ENCODE measurements around the gene MOB3C.

The MOB3C gene

GRCh38 chr1:46637444-46638083 is 21.0 kb upstream of the MOB3C start:
- no peak for TF ChIP-seq CTCF (IDR thresholded peaks at IDR 0.05; ENCODE audit: low read depth, low read length, missing control alignments)
- no peak for DNase-seq (ENCODE audit: low read depth)
- H3K4me3 ChIP-seq (ENCODE audit: low read depth, low read length): no peak overlapping the region

- H3K4me3 ChIP-seq (ENCODE audit: low read depth, low read length): no peak overlapping the region
- no peak for TF ChIP-seq CTCF (IDR thresholded peaks at IDR 0.05; ENCODE audit: low read depth, low read length, missing control alignments)
- DNase-seq (ENCODE audit: low read depth): no peak
Observed at GRCh38 chr1:46635205-46635604, 18.6 kb upstream of the MOB3C start.

GRCh38 chr1:46630719-46631118 is 14.1 kb upstream of the MOB3C start:
- H3K4me3 ChIP-seq (ENCODE audit: low read depth, low read length): no peak overlapping the region
- no peak for DNase-seq (ENCODE audit: low read depth)
- no peak for TF ChIP-seq CTCF (IDR thresholded peaks at IDR 0.05; ENCODE audit: low read depth, low read length, missing control alignments)

GRCh38 chr1:46623743-46624644 is 7.4 kb upstream of the MOB3C start:
- no peak for DNase-seq (ENCODE audit: low read depth)
- TF ChIP-seq CTCF (IDR thresholded peaks at IDR 0.05; ENCODE audit: low read depth, low read length, missing control alignments): no peak
- no peak overlapping the region for H3K4me3 ChIP-seq (ENCODE audit: low read depth, low read length)

GRCh38 chr1:46622344-46622743 is 5.7 kb upstream of the MOB3C start:
- no peak overlapping the region for H3K4me3 ChIP-seq (ENCODE audit: low read depth, low read length)
- no peak for DNase-seq (ENCODE audit: low read depth)
- TF ChIP-seq CTCF (IDR thresholded peaks at IDR 0.05; ENCODE audit: low read depth, low read length, missing control alignments): peak; percentile 54

GRCh38 chr1:46621930-46622329 is 5.3 kb upstream of the MOB3C start:
- H3K4me3 ChIP-seq (ENCODE audit: low read depth, low read length): no peak overlapping the region
- no peak for TF ChIP-seq CTCF (IDR thresholded peaks at IDR 0.05; ENCODE audit: low read depth, low read length, missing control alignments)
- DNase-seq (ENCODE audit: low read depth): no peak
